Bronchial epithelial cell (primary cell): Measurements from ENCODE around the gene PRKCSH. TPM values are rescaled to one million over a fixed set of nuclear protein-coding genes. Genes with fewer than 3 reads are reported as not detected.
"Not testable (repeated sequence)": the region's sequence is repeated elsewhere in the genome, so short reads cannot be mapped to it uniquely, and the experiment has no call there.

ENCODE experiments used
- DNase-seq: peaks from one replicate; pipeline ENCODE4 v3.0.0-alpha.2; 2010; ENCODE audit warnings: low read depth
- FAIRE-seq: peaks from 2 replicates; lab custom pipeline; 2011; peaks lifted over from hg19 to GRCh38; lab: Jason Lieb, UNC
- H3K27me3 ChIP-seq: 2 replicates; pipeline ENCODE4 v1.5.1; 2011; ENCODE audit warnings: low read length; ENCODE audit not compliant: control insufficient read depth, insufficient read depth
- H3K36me3 ChIP-seq: 2 replicates; pipeline ENCODE4 v1.5.1; 2011; ENCODE audit warnings: low read length; ENCODE audit not compliant: control insufficient read depth, insufficient read depth
- H3K4me3 ChIP-seq: 2 replicates; pipeline ENCODE4 v1.5.1; 2011; ENCODE audit warnings: mild to moderate bottlenecking, low read depth, low read length, control low read depth
- total RNA-seq: library from RNA; depleted of rRNA; stranded (reverse); fragments of >200 nt; gene quantifications from 2 replicates; pipeline ENCODE4 v1.2.1, GENCODE V29; 2014
- TF ChIP-seq, protein P1 (sequence below): IDR thresholded peaks from 2 replicates; pipeline ENCODE4 v1.5.1; 2011; ENCODE audit warnings: mild to moderate bottlenecking, moderate library complexity, low read length, control low read depth, inconsistent platforms; ENCODE audit not compliant: insufficient read depth, severe bottlenecking

PRKCSH gene
- total RNA-seq, 1 donor from 2014 or later = 67.9 TPM

DNA sequence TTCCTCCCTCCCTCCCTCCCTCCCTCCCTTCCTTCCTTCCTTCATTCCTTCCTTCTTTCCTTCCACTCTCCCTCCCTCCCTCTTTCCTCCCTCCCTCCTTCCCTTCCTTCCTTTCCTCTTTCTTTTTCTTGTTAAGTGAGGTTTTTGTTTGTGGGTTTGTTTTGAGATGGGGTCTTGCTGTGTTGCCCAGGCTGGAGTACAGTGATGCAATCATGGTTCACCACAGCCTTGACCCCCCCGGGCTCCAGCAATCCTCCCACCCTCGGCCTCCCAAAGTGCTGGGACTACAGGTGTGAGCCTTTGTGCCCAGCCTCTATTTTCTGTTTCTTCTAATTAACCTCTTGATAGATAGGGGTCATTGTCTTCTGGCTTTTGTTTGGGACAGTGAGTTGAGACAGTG lies 26.0 kb downstream of the PRKCSH start:
- DNase-seq = no peak

DNA sequence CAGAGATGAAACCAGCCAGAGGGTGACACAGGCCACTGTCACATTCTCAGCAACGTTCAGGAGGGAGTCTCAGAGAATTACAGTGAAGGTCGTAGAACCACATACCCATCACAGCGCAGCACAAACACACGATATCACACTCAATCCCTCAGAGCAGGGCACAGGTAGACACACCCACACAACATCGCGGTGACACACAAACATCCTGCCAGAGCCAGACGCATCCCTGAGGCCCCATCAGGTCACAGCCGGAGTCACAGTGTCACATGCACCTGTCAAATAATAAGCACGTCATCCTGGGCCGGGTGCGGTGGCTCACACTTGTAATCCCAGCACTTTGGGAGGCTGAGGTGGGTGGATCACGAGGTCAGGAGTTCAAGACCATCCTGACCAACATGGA lies 28.0 kb downstream of the PRKCSH start:
- no peaks in the 10 kb centered on the region for H3K27me3 ChIP-seq
- H3K36me3 ChIP-seq = no peaks in the 10 kb centered on the region
- H3K4me3 ChIP-seq = no peak overlapping the region
- TF ChIP-seq, protein P1, sequence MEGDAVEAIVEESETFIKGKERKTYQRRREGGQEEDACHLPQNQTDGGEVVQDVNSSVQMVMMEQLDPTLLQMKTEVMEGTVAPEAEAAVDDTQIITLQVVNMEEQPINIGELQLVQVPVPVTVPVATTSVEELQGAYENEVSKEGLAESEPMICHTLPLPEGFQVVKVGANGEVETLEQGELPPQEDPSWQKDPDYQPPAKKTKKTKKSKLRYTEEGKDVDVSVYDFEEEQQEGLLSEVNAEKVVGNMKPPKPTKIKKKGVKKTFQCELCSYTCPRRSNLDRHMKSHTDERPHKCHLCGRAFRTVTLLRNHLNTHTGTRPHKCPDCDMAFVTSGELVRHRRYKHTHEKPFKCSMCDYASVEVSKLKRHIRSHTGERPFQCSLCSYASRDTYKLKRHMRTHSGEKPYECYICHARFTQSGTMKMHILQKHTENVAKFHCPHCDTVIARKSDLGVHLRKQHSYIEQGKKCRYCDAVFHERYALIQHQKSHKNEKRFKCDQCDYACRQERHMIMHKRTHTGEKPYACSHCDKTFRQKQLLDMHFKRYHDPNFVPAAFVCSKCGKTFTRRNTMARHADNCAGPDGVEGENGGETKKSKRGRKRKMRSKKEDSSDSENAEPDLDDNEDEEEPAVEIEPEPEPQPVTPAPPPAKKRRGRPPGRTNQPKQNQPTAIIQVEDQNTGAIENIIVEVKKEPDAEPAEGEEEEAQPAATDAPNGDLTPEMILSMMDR = no peak
- FAIRE-seq (no peak), DNase-seq (no peak)

More for the DNA sequence above, 26.0 kb downstream of the PRKCSH start:
- Histone ChIP-seq H3K4me3 (no peak overlapping the region), H3K36me3 (no peaks in the 10 kb centered on the region), H3K27me3 (no peaks in the 10 kb centered on the region)
- TF ChIP-seq, protein P1 = no peak
- no peak for FAIRE-seq

DNA sequence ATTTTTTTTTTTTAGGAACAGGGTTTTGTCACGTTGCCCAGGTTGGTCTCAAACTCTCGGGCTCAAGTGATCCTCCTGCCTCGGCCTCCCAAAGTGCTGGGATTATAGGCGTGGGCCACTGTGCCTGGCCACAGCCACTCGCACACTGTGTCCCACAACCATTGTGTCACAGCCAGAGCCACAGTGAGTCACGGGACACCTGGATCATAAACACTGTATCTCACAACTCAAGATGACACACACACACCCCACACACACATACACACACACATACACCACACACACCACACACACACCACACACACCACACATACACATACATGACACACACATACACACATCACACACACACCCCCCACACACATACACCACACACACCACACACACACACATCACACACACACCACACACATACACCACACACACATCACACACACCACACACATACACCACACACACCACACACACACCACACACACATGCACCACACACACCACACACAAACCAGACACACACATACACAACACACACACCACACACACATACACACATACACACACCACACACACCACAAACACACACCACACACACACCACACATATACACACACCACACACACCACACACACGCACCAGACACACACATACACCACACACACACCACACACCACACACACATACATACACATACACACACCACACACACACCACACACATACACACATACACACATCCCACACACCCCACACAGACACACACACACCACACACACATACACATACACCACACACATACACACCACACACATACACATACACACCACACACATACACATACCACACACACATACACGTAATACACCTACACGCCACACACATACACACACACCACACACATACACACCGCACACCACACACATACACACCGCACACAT lies 29.2 kb downstream of the PRKCSH start:
- no peaks in the 10 kb centered on the region for H3K27me3 ChIP-seq
- peak; percentile 100 for FAIRE-seq
- no peak for DNase-seq
- H3K36me3 ChIP-seq = no peaks in the 10 kb centered on the region
- TF ChIP-seq, protein P1 = no peak
- H3K4me3 ChIP-seq = no peak overlapping the region

DNA sequence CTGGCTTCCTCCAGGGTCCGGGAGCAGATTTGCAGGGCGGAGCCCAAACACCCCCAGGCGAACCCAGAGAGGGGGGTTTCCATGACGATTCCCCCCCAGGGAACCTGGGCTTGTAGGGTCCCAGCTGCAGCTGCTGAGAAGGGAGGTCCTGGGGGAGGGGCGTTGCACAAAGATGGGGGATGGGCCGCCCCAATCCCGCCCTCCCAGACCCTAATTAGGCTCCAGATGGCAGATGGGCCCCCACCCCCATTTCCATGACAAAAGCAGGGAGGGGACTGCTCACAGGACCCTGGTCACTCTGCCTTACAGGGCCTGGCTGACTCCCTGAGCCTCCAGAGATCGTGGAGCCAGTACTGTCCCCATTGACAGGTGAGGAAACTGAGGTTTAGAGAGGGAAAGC lies 30.2 kb downstream of the PRKCSH start:
- H3K27me3 ChIP-seq = no peaks in the 10 kb centered on the region
- no peak for DNase-seq
- FAIRE-seq = no peak
- no peaks in the 10 kb centered on the region for H3K36me3 ChIP-seq
- TF ChIP-seq, protein P1 = no peak
- H3K4me3 ChIP-seq = no peak overlapping the region

DNA sequence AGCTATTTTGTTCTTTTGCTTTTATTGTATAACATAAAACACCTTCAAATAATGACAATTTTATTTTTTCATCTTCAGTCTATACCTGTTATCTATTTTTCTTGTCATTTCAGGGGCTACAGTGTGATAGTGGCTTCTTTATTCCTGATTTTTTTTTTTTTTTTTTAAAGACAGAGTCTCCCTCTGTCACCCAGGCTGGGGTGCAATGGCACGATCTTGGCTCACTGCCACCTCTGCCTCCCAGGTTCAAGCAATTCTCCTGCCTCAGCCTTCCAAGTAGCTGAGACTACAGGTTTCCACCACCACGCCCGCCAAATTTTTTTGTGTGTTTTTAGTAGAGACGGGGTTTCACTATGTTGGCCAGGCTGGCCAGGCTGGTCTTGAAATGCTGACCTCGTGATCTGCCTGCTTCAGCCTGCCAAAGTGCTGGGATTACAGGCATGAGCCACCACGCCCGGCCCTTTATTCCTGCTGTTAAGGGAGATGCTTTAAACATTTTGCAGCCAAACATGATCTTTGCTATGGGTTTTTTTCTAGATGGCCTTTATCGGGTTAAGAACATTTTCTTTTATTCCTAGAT lies 32.9 kb downstream of the PRKCSH start:
- not testable (repeated sequence) for H3K36me3 ChIP-seq, H3K27me3 ChIP-seq, H3K4me3 ChIP-seq, FAIRE-seq
- DNase-seq = peak; percentile 4

DNA sequence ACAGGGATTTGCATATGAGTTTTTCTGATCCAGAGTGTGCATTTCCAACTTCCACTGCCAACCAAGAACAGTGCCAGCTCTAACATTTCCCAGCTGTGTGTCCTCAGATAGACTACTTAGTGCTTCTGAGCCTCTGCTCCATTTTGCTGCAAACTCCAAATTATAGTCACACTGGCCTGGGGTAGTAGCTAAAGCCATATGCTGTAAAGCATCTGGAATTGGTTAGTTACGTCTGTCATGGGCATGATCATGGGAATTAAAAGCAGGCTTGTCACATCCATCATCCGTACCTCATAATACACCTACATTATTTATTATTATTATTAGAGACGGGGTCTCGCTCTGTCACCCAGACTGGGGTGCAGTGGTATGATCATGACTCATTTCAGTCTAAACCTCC lies 38.3 kb downstream of the PRKCSH start:
- TF ChIP-seq, protein P1 = no peak
- no peak for DNase-seq
- FAIRE-seq = no peak
- Histone ChIP-seq H3K27me3 (no peaks in the 10 kb centered on the region), H3K36me3 (no peaks in the 10 kb centered on the region), H3K4me3 (no peak overlapping the region)

DNA sequence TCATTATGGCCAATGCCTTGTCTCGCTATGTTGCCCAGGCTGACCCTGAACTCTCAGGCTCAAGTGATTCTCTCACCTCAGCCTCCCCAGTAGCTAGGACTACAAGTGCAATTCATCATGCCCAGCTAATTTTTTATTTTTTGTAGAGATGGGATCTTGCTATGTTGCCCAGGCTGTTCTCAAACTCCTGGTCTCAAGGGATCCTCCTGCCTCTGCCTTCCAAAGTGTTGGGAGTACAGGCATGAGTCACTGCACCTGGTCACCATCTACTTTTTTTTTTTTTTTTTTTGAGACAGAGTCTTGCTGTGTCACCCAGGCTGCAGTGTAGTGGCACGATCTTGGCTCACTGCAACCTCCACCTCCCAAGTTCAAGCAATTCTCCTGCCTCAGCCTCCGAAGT lies 39.9 kb downstream of the PRKCSH start:
- H3K4me3 ChIP-seq, H3K27me3 ChIP-seq, FAIRE-seq, H3K36me3 ChIP-seq: not testable (repeated sequence)
- DNase-seq = peak; percentile 6
